PC-9 (cell line): Measurements from ENCODE around the gene DMGDH.

Experiments used
- CTCF ChIP-seq: fragments of 200-600 bp; sonication (generic); conservative IDR thresholded peaks from 2 replicates; pipeline ENCODE4 v1.6.1; 2017; ENCODE audit warnings: mixed run types, antibody characterized with exemption, mild to moderate bottlenecking, moderate library complexity
- EZH2 ChIP-seq: fragments of 200-600 bp; sonication (generic); IDR thresholded peaks from 2 replicates; pipeline ENCODE4 v1.8.0; 2017; ENCODE audit warnings: antibody characterized with exemption, low read depth

DNA sequence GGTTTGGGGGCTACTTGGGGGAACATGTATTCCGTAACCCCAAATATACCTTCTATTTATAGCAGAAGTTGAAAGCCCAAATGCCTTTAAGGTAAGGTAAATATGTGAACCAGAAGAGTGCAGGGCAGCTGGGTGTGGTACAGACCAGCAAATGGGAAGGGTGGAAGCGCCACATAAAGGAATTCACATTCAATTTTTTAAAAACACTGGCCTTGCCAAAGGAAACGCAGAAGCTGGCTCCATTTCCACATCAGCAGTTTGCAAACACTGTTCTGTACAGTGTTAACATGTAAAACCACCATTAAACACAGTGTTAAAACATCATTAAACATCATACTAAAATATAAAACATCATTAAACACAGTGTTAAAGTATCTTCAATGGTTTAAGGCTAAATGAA is 38.6 kb upstream of the DMGDH start:
- TF ChIP-seq CTCF (no peak), EZH2 (no peak)
